Upper lobe of left lung (tissue), 4 donors: Measurements from ENCODE around the gene HCAR2.

Experiments
- CTCF ChIP-seq, 6 experiments: fragments of 450-650 bp in 4 of 6; fragments of 200-600 bp in 2 of 6; sonication (generic) in 2 of 6; IDR thresholded peaks; one replicate each; pipeline ENCODE4 v1.5.1; 2016 to 2019; ENCODE audit warnings: antibody characterized with exemption in 6 of 6
- EP300 ChIP-seq, 4 donors: sonication (generic); formaldehyde crosslinking; IDR thresholded peaks; one replicate each; pipeline ENCODE4 v1.5.1; 2017; ENCODE audit warnings: antibody characterized with exemption in 4 of 4, control low read depth in 2 of 4
- POLR2A ChIP-seq, 4 donors: fragments of 450-650 bp; IDR thresholded peaks; one replicate each; pipeline ENCODE4 v1.5.1; 2016 to 2017; ENCODE audit warnings: antibody characterized with exemption in 4 of 4, mild to moderate bottlenecking in 2 of 4
- POLR2AphosphoS5 ChIP-seq, 2 donors: sonication (generic); formaldehyde crosslinking; IDR thresholded peaks; one replicate each; pipeline ENCODE4 v1.5.1; 2017; ENCODE audit warnings: antibody characterized with exemption in 2 of 2

GRCh38 chr12:122722387-122722786 is 19.2 kb upstream of the HCAR2 start:
- TF ChIP-seq CTCF (IDR thresholded peaks at IDR 0.05) (no peak), POLR2AphosphoS5 (IDR thresholded peaks at IDR 0.05) (no peak), POLR2A (IDR thresholded peaks at IDR 0.05) (no peak), EP300 (IDR thresholded peaks at IDR 0.05) (no peak)
